ENCODE data around the gene SLC6A16. TPM values are rescaled to one million over a fixed set of nuclear protein-coding genes. Genes with fewer than 3 reads are reported as not detected.
"Not testable (repeated sequence)": the region's sequence is repeated elsewhere in the genome, so short reads cannot be mapped to it uniquely, and the experiment has no call there.

The SLC6A16 gene
- polyA plus RNA-seq (2013, experiment 1 of 2) = 3.5 TPM
- polyA plus RNA-seq (2013, experiment 2 of 2) = 3.6 TPM

GRCh38 chr19:49324801-49325576 is at the start of gene SLC6A16:
Gene SLC6A16, minus strand, starts transcription at chr19:49325191. Its CDS starts 13,844 bp downstream, at chr19:49311347.
- no peak within 1 kb of the TSS for H2BK5ac ChIP-seq (ENCODE audit: low read depth, low read length, poor library complexity, severe bottlenecking)
- H4K91ac ChIP-seq (ENCODE audit: low read length) = no peak within 1 kb of the TSS
- 94% methylated on average over 37 of the region's 38 CpGs for WGBS
- H3K4me1 ChIP-seq (ENCODE audit: control insufficient read depth, insufficient read depth, low read depth, low read length) = no peaks in the 10 kb centered on the region
- DNase-seq = no peak
- H2AK5ac ChIP-seq (ENCODE audit: low read length, severe bottlenecking) = no peak within 1 kb of the TSS
- no peak within 1 kb of the TSS for H2BK12ac ChIP-seq (ENCODE audit: low read length in 2 of 2)
- no peak within 1 kb of the TSS for H2BK15ac ChIP-seq (ENCODE audit: low read depth, poor library complexity, severe bottlenecking)
- no peak within 1 kb of the TSS for H3K4ac ChIP-seq (ENCODE audit: low read depth in 1 of 2, low read length in 2 of 2)
- no peak within 1 kb of the TSS for H4K8ac ChIP-seq (ENCODE audit: low read length)
- H3K4me2 ChIP-seq (ENCODE audit: low read length, poor library complexity, severe bottlenecking) = no peak within 1 kb of the TSS
- no peaks in the 10 kb centered on the region for H3K27me3 ChIP-seq (ENCODE audit: control insufficient read depth in 1 of 2, insufficient read depth in 1 of 2, low read length in 2 of 2)
- no peak within 1 kb of the TSS for H3K18ac ChIP-seq (ENCODE audit: low read depth in 1 of 2, low read length in 2 of 2)
- no peak within 1 kb of the TSS for H3K14ac ChIP-seq (ENCODE audit: low read length in 2 of 2)
- no peak within 1 kb of the TSS for H2AFZ ChIP-seq (ENCODE audit: low read depth, low read length)
- no peak within 1 kb of the TSS for H3K9ac ChIP-seq (ENCODE audit: low read length)
- H3K4me3 ChIP-seq (ENCODE audit: insufficient read depth in 1 of 2, low read depth in 1 of 2, low read length in 2 of 2) = no peak within 1 kb of the TSS
- peaks cover 0 to 24% of the 10 kb centered on the region in 2 experiments for H3K36me3 ChIP-seq (ENCODE audit: control insufficient read depth in 1 of 2, insufficient read depth in 2 of 2, low read depth in 1 of 2, low read length in 2 of 2)
- no peak within 1 kb of the TSS for H3K23ac ChIP-seq (ENCODE audit: low read length in 2 of 2)
- H3K9me3 ChIP-seq (ENCODE audit: control insufficient read depth, low read length) = peaks cover 12% of the 10 kb centered on the region
- no peak within 1 kb of the TSS for H3K27ac ChIP-seq (ENCODE audit: low read length, poor library complexity, severe bottlenecking)
- H2BK120ac ChIP-seq (ENCODE audit: low read depth, low read length) = no peak within 1 kb of the TSS
- H3K79me1 ChIP-seq (replicated peaks; ENCODE audit: low read length, poor library complexity, severe bottlenecking) = peaks cover 8% of the 10 kb centered on the region

GRCh38 chr19:49373174-49373573 is 48.2 kb upstream of the SLC6A16 start:
- H3K4me1 ChIP-seq (ENCODE audit: control insufficient read depth, insufficient read depth, low read depth, low read length); H2BK15ac ChIP-seq (ENCODE audit: low read depth, poor library complexity, severe bottlenecking); H4K8ac ChIP-seq (ENCODE audit: low read length); H3K4me2 ChIP-seq (ENCODE audit: low read length, poor library complexity, severe bottlenecking); H3K79me1 ChIP-seq (replicated peaks; ENCODE audit: low read length, poor library complexity, severe bottlenecking); H3K4ac ChIP-seq (ENCODE audit: low read depth in 1 of 2, low read length in 2 of 2); H3K18ac ChIP-seq (ENCODE audit: low read depth in 1 of 2, low read length in 2 of 2); H3K23ac ChIP-seq (ENCODE audit: low read length in 2 of 2); H2BK5ac ChIP-seq (ENCODE audit: low read depth, low read length, poor library complexity, severe bottlenecking); H3K36me3 ChIP-seq (ENCODE audit: control insufficient read depth in 1 of 2, insufficient read depth in 2 of 2, low read depth in 1 of 2, low read length in 2 of 2); H3K14ac ChIP-seq (ENCODE audit: low read length in 2 of 2); H4K91ac ChIP-seq (ENCODE audit: low read length); H3K4me3 ChIP-seq (ENCODE audit: insufficient read depth in 1 of 2, low read depth in 1 of 2, low read length in 2 of 2); H2AFZ ChIP-seq (ENCODE audit: low read depth, low read length); H2BK12ac ChIP-seq (ENCODE audit: low read length in 2 of 2); H3K27ac ChIP-seq (ENCODE audit: low read length, poor library complexity, severe bottlenecking); H3K9ac ChIP-seq (ENCODE audit: low read length); DNase-seq; H2BK120ac ChIP-seq (ENCODE audit: low read depth, low read length); H2AK5ac ChIP-seq (ENCODE audit: low read length, severe bottlenecking): not testable (repeated sequence)
- 80% methylated on average over 3 of the region's 3 CpGs for WGBS
- Histone ChIP-seq H3K27me3 (ENCODE audit: control insufficient read depth in 1 of 2, insufficient read depth in 1 of 2, low read length in 2 of 2) (peaks cover 9 to 14% of the 10 kb centered on the region in 2 experiments), H3K9me3 (ENCODE audit: control insufficient read depth, low read length) (peaks cover 23% of the 10 kb centered on the region)

GRCh38 chr19:49371184-49371583 is 46.2 kb upstream of the SLC6A16 start:
- peaks cover 23% of the 10 kb centered on the region for H3K9me3 ChIP-seq (ENCODE audit: control insufficient read depth, low read length)
- H3K14ac ChIP-seq (ENCODE audit: low read length in 2 of 2) = no peak overlapping the region
- H3K79me1 ChIP-seq (replicated peaks; ENCODE audit: low read length, poor library complexity, severe bottlenecking) = no peaks in the 10 kb centered on the region
- H2BK120ac ChIP-seq (ENCODE audit: low read depth, low read length) = no peak overlapping the region
- H3K36me3 ChIP-seq (ENCODE audit: control insufficient read depth in 1 of 2, insufficient read depth in 2 of 2, low read depth in 1 of 2, low read length in 2 of 2) = no peaks in the 10 kb centered on the region
- H3K4me2 ChIP-seq (ENCODE audit: low read length, poor library complexity, severe bottlenecking) = no peak overlapping the region
- no peak overlapping the region for H3K27ac ChIP-seq (ENCODE audit: low read length, poor library complexity, severe bottlenecking)
- H2BK12ac ChIP-seq (ENCODE audit: low read length in 2 of 2) = no peak overlapping the region
- no peak for DNase-seq
- peaks cover 9 to 11% of the 10 kb centered on the region in 2 experiments for H3K27me3 ChIP-seq (ENCODE audit: control insufficient read depth in 1 of 2, insufficient read depth in 1 of 2, low read length in 2 of 2)
- no peak overlapping the region for H2AK5ac ChIP-seq (ENCODE audit: low read length, severe bottlenecking)
- H3K4ac ChIP-seq (ENCODE audit: low read depth in 1 of 2, low read length in 2 of 2) = no peak overlapping the region
- H3K4me1 ChIP-seq (ENCODE audit: control insufficient read depth, insufficient read depth, low read depth, low read length) = no peaks in the 10 kb centered on the region
- no peak overlapping the region for H2BK15ac ChIP-seq (ENCODE audit: low read depth, poor library complexity, severe bottlenecking)
- no peak overlapping the region for H3K18ac ChIP-seq (ENCODE audit: low read depth in 1 of 2, low read length in 2 of 2)
- no peak overlapping the region for H3K4me3 ChIP-seq (ENCODE audit: insufficient read depth in 1 of 2, low read depth in 1 of 2, low read length in 2 of 2)
- H3K9ac ChIP-seq (ENCODE audit: low read length) = no peak overlapping the region
- no peak overlapping the region for H2BK5ac ChIP-seq (ENCODE audit: low read depth, low read length, poor library complexity, severe bottlenecking)
- no peak overlapping the region for H4K91ac ChIP-seq (ENCODE audit: low read length)
- H4K8ac ChIP-seq (ENCODE audit: low read length) = no peak overlapping the region
- no peak overlapping the region for H2AFZ ChIP-seq (ENCODE audit: low read depth, low read length)
- WGBS = 48% methylated on average over 2 of the region's 3 CpGs
- no peak overlapping the region for H3K23ac ChIP-seq (ENCODE audit: low read length in 2 of 2)

GRCh38 chr19:49368711-49369358 is 43.8 kb upstream of the SLC6A16 start:
- H2AK5ac ChIP-seq (ENCODE audit: low read length, severe bottlenecking) = no peak overlapping the region
- peaks cover 0 to 3% of the 10 kb centered on the region in 2 experiments for H3K27me3 ChIP-seq (ENCODE audit: control insufficient read depth in 1 of 2, insufficient read depth in 1 of 2, low read length in 2 of 2)
- no peak overlapping the region for H2BK120ac ChIP-seq (ENCODE audit: low read depth, low read length)
- H4K8ac ChIP-seq (ENCODE audit: low read length) = no peak overlapping the region
- 93% methylated on average over 5 of the region's 5 CpGs for WGBS
- peaks cover 1% of the 10 kb centered on the region for H3K4me1 ChIP-seq (ENCODE audit: control insufficient read depth, insufficient read depth, low read depth, low read length)
- no peak overlapping the region for H4K91ac ChIP-seq (ENCODE audit: low read length)
- no peak overlapping the region for H2BK15ac ChIP-seq (ENCODE audit: low read depth, poor library complexity, severe bottlenecking)
- H3K9ac ChIP-seq (ENCODE audit: low read length) = no peak overlapping the region
- no peak overlapping the region for H3K4ac ChIP-seq (ENCODE audit: low read depth in 1 of 2, low read length in 2 of 2)
- no peak overlapping the region for H3K27ac ChIP-seq (ENCODE audit: low read length, poor library complexity, severe bottlenecking)
- H2BK12ac ChIP-seq (ENCODE audit: low read length in 2 of 2) = no peak overlapping the region
- H3K4me2 ChIP-seq (ENCODE audit: low read length, poor library complexity, severe bottlenecking) = no peak overlapping the region
- no peak overlapping the region for H3K4me3 ChIP-seq (ENCODE audit: insufficient read depth in 1 of 2, low read depth in 1 of 2, low read length in 2 of 2)
- no peaks in the 10 kb centered on the region for H3K79me1 ChIP-seq (replicated peaks; ENCODE audit: low read length, poor library complexity, severe bottlenecking)
- peaks cover 23% of the 10 kb centered on the region for H3K9me3 ChIP-seq (ENCODE audit: control insufficient read depth, low read length)
- no peaks in the 10 kb centered on the region for H3K36me3 ChIP-seq (ENCODE audit: control insufficient read depth in 1 of 2, insufficient read depth in 2 of 2, low read depth in 1 of 2, low read length in 2 of 2)
- DNase-seq = no peak
- H3K23ac ChIP-seq (ENCODE audit: low read length in 2 of 2) = no peak overlapping the region
- H2AFZ ChIP-seq (ENCODE audit: low read depth, low read length) = no peak overlapping the region
- no peak overlapping the region for H2BK5ac ChIP-seq (ENCODE audit: low read depth, low read length, poor library complexity, severe bottlenecking)
- H3K14ac ChIP-seq (ENCODE audit: low read length in 2 of 2) = no peak overlapping the region
- H3K18ac ChIP-seq (ENCODE audit: low read depth in 1 of 2, low read length in 2 of 2) = no peak overlapping the region
